Stimulated activated CD8-positive, alpha-beta memory T cell treated with anti-CD3 and anti-CD28 coated beads, Interleukin-7, amount 100 ng/mL, for 24 hours (primary cell): ENCODE data around the gene PQBP1.

ENCODE experiments used
- DNase-seq: peaks from one replicate; pipeline ENCODE4 v3.0.0-alpha.2; 2020; ENCODE audit warnings: low read depth

The PQBP1 gene

DNA sequence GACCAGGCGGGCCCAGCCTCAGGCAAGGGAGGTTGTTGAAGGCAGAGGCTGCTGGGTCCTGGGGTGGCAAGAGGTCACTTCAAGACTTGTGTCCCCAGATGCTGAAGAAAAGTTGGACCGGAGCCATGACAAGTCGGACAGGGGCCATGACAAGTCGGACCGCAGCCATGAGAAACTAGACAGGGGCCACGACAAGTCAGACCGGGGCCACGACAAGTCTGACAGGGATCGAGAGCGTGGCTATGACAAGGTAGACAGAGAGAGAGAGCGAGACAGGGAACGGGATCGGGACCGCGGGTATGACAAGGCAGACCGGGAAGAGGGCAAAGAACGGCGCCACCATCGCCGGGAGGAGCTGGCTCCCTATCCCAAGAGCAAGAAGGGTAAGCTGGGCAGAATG lies 4.4 kb downstream of the PQBP1 start:
- no peak for DNase-seq

DNA sequence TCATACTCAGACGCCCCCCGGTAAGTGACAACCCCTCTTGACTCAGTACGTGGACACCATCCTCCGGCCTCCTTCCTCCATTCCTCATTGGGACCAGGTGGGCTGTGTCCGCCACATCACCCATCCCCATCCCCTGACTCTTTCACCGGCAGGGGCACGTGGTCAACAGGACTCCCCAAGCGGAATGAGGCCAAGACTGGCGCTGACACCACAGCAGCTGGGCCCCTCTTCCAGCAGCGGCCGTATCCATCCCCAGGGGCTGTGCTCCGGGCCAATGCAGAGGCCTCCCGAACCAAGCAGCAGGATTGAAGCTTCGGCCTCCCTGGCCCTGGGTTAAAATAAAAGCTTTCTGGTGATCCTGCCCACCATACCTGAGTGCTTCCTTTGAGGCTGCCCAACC lies 5.0 kb downstream of the PQBP1 start:
- no peak for DNase-seq

DNA sequence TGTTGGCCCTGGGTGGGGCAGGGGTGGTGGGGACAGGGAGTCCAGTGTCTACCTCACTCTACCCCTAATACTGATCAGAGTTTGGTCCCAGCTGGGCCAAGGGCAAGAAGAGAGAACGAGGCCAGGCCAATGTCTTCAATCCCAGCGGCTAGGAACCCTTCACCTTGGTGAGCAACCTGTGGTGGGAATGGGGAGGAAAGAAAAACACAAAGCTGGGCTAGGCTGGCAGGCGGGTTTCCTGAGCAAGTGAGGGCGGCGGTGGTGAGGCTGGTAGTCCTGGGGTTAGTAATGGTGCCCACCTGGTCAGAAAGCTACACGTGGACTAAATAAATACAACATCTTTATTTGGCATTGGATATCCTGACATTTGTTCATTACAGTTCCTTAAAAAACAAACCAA lies 5.6 kb downstream of the PQBP1 start:
- DNase-seq = no peak

DNA sequence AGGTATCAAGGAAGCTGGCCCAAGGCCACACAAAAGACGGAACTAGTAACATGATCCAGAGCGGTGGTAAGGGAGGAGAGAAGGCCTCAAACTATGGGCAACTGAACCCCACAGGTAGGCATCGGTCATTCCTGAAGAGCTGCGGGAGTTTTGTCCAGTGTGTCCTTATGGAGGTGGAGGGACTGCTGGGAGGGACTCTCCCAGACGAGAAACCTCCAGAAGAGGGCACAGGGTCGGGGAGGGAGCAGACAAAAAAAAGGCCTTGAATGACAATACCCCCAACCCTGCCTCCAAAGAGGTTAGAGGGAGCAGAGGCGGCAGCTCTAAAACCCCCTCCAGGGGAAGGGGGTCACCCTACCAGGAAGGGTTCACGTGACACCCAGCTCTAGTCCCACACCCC lies 6.5 kb downstream of the PQBP1 start:
- DNase-seq = no peak

DNA sequence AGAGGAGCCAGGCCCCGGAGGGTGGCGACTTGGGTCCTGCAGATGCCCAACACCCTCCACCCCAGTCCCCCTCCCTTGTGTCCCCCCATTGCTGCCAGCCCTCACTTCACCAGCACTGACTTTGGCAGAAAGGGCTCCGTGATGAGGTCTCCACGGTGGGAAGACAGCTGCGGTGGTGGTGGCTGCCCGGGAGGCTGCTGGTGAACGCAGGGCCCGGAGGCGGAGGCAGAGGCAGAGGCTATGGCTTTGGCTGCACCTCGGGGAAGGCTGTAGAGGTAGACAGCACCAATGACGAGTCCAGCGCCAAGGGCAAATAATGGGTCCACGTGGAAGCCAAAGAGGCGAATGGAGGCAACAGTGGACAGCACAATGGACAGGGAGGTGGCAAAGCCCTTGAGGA lies 6.9 kb downstream of the PQBP1 start:
- DNase-seq = no peak

DNA sequence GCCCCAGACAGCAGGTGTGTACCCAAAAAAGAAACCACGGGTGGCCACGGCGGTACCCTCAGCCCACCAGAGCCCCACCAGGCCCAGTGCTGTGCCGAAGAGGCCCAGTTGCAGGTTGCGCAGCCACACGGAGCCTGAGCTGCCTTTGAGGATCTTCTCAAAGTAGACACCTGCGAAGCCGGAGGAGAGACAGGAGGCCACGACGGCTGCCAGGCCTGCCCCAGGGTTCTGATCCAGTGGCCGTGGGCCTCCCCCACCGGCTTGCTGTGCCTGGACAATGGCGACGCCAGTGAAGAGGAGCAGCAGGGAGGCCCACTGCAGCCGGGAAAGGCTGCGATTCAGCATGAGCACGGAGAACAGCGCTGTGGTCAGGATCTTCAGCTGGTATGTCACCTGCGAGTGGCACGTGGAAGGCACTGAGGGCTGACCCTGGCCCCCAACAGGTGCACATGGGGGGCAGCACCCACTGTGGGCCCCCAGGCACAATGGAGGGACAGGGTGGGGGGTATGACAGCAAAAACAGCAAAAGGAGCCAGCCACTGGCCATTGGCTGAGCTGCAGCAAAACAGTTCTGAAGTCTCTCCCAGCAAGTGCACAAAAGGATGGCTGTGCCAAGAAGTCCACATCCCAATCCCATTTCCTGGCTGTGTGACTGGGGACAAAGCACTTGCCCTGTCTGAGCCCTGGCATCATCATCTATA lies 7.5 kb downstream of the PQBP1 start:
- DNase-seq = no peak

DNA sequence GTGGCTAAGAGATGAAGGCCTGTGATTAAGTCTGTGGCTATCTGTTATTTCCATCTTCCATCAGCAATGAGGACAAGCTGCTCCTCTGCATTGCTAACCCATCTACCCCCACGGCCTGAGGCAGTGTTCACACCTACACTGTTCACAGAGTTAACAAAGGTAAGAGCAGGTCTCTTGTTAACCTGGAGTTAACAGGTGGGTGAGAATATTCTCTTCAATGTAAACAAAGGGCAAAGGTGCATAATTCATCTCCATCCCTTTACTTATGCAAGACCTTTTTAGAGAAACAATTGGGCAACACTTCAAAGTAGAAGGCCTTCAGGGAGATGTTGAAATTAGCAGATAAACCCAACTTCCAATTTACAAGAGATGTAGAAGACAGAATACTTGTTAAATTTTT lies 10.9 kb downstream of the PQBP1 start:
- DNase-seq = no peak

DNA sequence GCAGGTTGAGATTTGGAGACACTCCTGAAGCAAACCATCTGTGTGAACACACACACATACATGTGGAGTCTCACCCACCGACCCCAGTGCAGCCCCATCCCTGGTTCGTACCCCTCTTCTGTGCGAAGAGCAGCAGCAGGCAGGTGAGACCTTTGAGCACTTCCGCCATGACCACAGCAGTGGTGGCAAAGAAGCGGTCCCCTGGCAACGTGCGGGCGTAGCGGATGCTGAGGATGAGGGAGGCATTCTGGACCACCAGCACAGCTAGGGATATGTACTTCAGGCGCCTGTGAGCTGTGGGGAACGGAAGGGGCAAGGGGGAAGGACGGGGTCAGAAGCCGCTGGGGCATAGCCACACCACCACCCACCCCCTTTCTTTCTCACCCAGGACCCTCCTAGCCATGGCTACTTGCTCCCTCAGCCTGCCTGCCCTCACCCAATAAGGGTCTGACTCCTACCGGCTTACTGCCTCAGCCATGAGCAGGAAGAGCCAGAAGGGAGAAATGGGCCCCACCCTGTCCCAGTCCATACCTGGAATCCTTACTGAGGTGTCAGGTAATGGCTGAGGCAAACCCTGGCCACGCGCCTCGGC lies 12.1 kb downstream of the PQBP1 start:
- DNase-seq = no peak

DNA sequence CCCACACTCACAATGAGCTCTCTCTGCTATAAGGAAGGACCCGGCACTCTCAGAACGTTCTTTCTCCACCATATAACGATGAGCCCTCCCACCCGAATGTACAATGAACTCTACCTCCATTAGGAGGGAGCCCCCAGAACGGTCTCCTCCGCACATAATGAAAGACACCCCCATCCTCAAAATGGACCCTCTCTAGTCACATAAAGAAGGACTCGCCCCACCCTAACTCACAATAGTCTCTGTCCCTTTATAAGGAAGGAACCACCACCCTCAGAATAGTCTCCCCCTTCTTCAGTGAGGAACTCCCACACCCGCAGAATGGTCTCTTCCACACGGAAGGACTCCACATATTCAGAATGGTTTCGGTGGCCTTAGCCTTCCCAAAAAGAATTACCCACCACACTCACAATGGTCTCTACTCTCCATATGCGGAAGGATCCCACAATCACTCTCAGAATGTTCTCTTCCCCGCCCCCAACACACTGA lies 13.2 kb downstream of the PQBP1 start:
- no peak for DNase-seq

DNA sequence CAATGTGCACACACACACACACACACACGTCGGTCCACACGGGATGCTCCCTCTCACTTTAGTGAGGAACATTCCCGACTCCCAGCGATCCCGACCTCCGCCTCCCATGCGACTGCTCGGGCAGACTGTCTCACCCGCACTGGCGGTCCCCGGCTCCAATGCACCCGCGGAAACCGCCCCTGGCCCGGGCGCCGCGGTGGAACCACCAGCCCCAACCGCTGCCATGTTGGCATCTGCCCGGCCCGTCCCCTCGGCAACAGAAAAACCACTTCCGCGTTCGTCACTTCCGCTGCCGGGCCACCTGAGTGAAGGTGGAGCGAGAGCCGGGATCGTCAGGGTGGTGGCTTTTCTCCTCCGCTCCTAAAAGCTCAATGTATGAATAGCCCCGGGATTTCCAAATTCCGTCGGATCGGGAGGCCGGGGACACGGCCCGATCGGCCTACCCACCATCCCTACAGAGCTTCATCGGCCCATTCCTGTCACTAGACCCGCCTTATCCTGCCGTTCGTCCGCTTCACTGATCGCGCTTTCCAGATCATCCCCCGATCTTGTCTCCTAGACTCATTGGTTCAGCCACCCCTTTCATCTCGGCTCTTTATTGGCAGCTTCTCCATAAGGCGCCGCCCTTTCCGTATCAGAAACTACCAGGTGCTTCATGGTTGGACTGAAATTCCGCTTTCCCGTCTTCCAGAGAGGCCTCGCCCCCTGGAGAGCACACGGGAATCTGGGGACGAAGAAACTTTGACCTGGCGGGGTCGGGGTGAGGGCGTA lies 13.9 kb downstream of the PQBP1 start, which contains the start of gene SLC35A2:
Gene SLC35A2, minus strand, starts transcription at position 235 of the 771 bp plus-strand sequence. Its CDS starts 10 bp downstream, at position 225.
- peak; percentile 81 for DNase-seq

DNA sequence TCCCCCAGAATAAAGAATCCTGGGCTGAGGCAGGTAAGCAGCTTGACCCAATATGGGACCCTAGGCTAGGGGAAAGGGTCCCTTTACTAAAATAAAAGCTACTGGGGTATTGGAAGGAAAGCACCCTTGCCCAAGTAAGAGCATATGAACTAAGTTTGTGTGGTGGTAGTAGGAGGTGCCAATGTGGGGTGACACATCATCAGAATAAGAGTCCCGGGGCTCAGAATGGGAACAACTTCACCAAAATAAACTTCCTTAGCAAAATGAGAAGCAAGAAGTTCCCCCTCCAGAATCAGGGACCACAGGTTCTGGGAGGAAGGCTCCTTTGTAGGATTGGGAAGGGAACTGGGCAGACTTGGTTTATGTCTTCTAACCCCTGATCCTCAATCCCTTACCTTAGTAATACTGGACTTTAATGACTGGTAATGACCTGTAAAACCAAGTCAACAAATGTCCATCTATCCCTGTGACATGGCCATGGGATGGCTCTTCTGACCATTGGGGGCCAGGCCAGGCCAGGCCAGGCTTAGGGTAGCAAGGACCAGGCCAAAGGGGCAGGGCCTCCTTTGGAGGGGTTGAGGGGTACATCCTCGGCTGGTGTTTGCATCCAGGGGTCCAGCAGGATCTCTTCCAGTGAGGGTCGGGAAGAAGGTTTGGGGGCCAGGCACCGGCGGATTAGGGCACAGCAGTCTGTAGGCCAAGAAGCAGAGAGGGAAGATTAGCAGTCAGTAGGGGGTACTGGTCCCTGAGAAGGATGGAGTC lies 16.1 kb downstream of the PQBP1 start:
- no peak for DNase-seq

DNA sequence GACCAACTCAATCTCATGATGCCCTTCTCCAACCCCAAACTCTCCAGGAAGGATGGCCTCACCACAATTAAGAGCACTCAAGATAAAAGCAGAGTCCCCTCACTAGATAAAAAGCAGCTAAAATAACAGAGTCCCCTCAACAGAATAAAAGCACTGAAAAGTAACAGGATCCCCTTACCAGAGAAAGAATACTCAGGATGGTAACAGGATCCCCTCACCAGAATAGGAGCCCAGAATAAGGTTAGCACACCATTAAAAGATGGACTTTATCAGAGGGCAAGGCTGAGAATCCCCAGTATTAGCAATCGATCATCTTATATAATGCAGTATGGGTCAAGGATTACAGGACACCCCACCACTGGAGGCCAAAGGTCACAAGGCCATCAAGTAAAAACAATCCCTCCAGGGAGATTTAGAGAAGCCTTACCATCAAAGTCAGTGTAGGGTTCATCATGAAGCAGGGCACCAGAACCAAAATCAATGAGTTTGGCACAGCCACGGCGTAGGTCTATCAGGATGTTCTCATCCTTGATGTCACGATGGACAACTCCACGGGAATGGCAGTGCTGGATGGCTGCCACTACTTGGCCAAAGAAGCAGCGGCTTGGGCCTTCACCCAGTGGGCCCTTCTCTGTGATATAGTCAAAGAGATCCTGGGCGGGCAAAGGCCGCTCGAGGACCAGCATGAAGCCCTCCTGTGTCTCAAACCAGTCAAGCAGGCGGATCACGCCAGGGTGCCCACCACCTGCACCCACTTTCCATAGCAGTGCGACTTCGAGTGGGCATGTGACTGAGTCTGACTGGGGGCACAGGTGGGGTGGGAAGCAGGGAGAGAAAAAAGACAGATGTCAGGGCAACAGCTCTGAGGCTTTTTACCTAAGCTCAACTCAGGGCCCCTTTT lies 17.1 kb downstream of the PQBP1 start:
- DNase-seq = no peak

DNA sequence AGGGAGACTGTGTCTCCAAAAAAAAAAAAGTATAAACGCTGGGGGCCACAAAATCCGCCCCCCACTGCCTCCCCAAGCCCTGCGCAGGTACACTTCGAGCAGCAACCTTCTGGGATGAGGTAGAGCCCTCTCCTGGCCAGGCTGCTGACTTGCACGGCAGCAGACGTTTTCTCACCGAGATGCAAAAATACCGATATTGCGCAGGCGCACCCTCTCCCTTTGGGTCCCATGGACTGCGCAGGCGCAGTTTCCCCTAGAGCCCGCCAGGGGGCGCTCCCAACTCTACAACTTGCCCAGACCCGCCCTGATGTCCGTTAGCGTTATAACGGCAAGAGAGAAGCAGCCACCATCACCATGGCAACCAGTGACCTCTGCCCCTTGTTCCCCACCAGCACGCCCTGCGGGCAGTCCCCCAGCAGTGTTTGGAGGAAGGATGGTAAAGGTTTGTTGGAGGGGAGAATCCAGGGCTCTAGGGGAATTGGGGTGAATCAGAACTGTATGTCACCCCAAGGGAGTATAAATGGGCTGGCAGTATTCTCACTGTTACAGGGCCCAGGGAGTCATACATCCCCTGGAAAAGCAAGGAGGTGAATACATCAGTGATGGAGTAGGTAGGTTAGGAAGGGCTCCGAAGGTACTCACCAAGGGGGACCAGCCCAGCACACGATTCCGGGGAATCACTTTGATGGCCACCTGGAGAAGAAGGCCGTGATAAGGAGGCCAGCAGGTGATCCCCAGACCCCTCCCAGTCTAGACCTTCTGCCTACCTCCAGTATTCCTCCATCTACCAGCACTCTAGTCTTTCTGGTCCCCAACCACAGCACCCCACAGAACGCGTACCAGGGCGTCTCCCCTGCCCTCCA lies 19.6 kb downstream of the PQBP1 start:
- DNase-seq = peak; percentile 63

DNA sequence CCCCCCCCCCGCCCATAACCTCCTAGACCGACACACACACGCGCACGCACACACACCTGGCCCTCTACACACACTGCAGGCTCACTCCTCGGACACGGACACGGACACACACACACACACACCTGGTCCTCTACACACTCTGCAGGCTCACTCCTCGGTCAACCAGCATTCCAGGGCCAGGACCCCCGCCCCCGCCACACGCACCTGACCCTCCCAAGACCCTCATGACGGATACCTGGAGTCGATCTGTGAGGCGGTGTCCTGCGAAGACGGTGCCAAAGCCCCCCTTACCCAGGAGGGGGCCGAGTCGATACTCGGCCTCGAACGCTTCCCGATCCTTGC lies 20.5 kb downstream of the PQBP1 start:
- DNase-seq = no peak

DNA sequence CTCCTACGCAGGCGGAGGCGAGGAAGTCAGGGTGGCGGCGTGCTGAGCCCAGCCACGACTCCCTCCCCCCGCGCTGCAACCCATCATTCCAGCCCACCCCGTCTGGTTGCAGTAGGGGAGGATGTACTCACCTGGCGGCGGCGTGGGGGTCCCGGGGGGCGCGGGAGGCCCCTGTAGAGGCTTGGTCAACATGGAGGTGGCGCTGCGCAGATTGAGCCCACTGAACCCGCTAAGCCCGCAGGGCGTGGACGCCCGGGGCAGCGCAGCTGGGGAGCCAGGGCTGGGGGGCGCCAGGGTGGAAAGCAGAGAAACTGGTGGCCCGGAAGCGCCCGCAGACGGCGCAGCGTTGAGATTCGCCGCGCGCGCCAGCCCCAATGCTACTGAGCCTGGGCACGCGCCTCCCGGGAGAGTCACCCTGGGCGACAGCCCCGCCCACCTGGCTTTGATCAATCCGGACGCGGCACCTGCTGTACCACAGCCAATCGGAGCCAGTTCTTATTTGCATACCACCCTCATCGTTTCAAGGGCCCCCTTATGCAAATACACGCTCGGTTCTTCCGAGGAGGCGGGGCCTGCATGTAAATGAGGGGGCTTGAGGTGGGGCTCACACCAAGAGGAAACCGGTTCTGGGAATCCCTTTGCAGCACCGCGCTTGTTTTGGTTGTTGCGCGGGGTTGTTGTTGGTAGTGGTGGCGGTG lies 21.1 kb downstream of the PQBP1 start, which contains the start of gene PIM2:
Gene PIM2, minus strand, starts transcription at position 382 of the 698 bp plus-strand sequence. Its CDS starts 190 bp downstream, at position 192.
- peak; percentile 67 for DNase-seq

DNA sequence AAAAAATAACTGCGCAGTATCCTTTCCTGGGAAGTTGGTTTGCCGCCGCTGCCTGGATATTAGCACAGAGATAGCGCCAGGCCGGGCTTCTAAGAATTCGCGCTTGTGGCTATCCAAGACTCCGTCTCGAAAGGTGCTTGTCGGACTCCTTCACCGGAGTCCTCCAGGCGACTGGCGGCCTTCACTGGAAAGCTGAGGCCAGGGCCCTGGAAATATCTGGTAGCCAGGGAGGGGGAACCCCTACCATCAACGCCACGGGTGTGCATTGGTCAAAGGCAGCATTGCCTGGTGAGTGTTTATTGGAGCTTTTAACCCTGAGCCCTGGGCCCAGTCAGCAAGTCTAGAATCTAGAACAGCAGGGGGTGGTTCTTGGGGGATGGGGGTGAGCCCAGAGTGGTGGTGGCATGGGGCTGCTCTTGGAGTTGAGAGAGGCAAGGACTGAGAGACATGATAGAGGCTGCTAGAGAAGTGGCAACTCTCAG lies 21.7 kb downstream of the PQBP1 start:
- no peak for DNase-seq

DNA sequence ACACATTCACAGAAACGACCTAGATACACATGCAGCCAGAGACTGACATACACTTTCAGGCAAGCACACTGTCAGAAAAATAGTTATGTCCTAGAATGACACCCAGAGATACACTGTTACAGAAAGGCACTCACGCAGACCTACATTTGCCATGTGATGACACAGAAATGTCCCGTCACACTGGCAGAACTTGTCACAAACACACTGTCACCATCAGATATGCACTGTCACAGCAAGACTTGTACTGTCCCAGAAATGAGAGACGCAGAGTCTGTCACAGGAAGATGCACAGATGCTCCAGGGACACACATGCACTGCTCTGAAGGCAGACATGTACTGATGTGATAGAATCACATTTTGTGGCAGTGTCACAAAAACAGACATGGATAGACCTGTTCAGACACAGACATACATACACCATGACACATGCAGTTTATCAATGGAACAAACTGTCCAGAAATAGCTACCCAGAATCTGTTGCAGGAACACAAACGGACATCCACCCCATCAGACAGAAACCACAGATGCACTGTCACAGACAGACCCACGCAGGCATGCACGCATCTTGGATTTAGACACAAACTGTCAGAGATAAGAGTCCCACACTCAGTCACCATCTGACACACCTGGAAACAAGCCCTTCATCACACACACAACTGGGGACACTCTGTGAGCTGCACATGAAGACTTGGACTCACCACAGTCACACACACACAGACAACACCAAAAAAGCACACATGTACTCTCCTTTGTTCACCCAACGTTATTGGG lies 22.4 kb downstream of the PQBP1 start:
- no peak for DNase-seq

DNA sequence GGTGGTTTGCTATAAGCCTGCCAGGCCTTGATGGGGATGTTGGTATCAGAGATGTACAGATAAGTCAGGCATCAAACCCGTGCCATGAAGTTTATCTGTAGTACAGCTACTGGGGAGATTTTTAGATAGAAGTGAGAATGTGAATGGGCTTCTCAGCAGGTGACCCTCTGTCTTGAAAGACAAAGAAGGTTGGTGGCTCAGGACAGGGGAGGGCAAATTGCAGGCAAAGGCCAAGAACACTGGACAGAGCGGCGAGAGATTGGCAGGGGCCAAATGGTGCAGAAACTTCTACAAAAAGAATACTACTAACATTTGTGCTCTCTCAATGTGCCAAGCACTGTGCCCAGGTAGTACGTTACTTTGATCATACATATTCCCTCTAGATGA lies 23.0 kb downstream of the PQBP1 start:
- no peak for DNase-seq

DNA sequence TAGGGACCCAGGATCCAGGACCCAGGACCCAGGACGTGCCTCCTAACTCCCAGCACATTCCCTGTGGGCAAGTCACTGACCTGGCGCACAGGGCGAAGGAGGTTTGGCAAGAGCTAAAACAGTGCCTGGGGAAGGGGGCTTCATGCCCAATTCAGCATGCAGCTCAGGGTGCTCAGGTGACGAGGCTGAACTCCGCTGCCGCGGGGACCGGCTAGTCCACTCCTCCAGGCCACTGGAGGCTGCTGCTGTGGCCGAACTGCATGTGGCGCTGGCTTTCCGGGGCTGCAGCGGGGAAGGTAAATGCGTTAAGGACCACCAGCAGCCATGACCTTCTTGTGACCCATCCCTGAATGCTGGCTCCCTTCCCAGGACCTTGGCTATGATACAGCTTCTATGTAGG lies 26.0 kb downstream of the PQBP1 start:
- DNase-seq = no peak
